Parathyroid adenoma (tissue), 2 donors: Measurements from ENCODE around the gene MAML2.

Experiments used
- H2AFZ ChIP-seq: fragments of 300-600 bp; sonication (generic); one replicate; pipeline ENCODE4 v1.7.0; 2017; ENCODE audit warnings: antibody characterized with exemption, mild to moderate bottlenecking
- H3K27ac ChIP-seq: fragments of 300-600 bp; sonication (generic); one replicate; pipeline ENCODE4 v1.7.0; 2017
- H3K27me3 ChIP-seq: fragments of 300-600 bp; sonication (generic); one replicate; pipeline ENCODE4 v1.7.0; 2017; ENCODE audit warnings: low read length; ENCODE audit not compliant: control insufficient read depth, insufficient read depth
- H3K36me3 ChIP-seq: fragments of 300-600 bp; sonication (generic); one replicate; pipeline ENCODE4 v1.7.0; 2017; ENCODE audit warnings: low read length; ENCODE audit not compliant: control insufficient read depth, insufficient read depth
- H3K4me1 ChIP-seq: fragments of 300-600 bp; sonication (generic); one replicate; pipeline ENCODE4 v1.7.0; 2017; ENCODE audit warnings: control low read depth
- H3K4me2 ChIP-seq: fragments of 300-600 bp; sonication (generic); one replicate; pipeline ENCODE4 v1.7.0; 2017; ENCODE audit warnings: low read length
- H3K4me3 ChIP-seq: fragments of 300-600 bp; sonication (generic); one replicate; pipeline ENCODE4 v1.7.0; 2017; ENCODE audit warnings: low read depth, low read length
- H3K79me2 ChIP-seq: fragments of 300-600 bp; sonication (generic); one replicate; pipeline ENCODE4 v1.7.0; 2017; ENCODE audit warnings: control low read depth
- H3K9ac ChIP-seq: fragments of 300-600 bp; sonication (generic); one replicate; pipeline ENCODE4 v1.7.0; 2017; ENCODE audit warnings: mild to moderate bottlenecking
- H3K9me3 ChIP-seq: fragments of 300-600 bp; sonication (generic); one replicate; pipeline ENCODE4 v1.7.0; 2017; ENCODE audit warnings: low read length; ENCODE audit not compliant: control insufficient read depth
- CTCF ChIP-seq: fragments of 300-600 bp; sonication (generic); IDR thresholded peaks from one replicate; pipeline ENCODE4 v1.7.0; 2017; ENCODE audit warnings: antibody characterized with exemption, mild to moderate bottlenecking
- donor health status: primary hyperparathyroidism.

Gene MAML2

GRCh38 chr11:96267001-96267495, 75.9 kb downstream of the MAML2 start:
- no peak for TF ChIP-seq CTCF
- Histone ChIP-seq H3K27me3 (no peaks in the 10 kb centered on the region), H3K9me3 (no peaks in the 10 kb centered on the region), H3K36me3 (no peaks in the 10 kb centered on the region), H3K4me3 (no peak overlapping the region), H3K4me2 (peak overlapping the region; percentile 38), H3K27ac (peak overlapping the region; percentile 11), H2AFZ (no peak overlapping the region), H3K79me2 (peaks cover 2% of the 10 kb centered on the region), H3K4me1 (peaks cover 1% of the 10 kb centered on the region), H3K9ac (no peak overlapping the region)

GRCh38 chr11:96265972-96266371, 77.0 kb downstream of the MAML2 start:
- no peaks in the 10 kb centered on the region for H3K36me3 ChIP-seq

GRCh38 chr11:96265220-96265737, 77.7 kb downstream of the MAML2 start:
- H3K9ac ChIP-seq: no peak overlapping the region
- H3K27me3 ChIP-seq: no peaks in the 10 kb centered on the region
- H3K27ac ChIP-seq: no peak overlapping the region
- TF ChIP-seq CTCF: no peak
- no peak overlapping the region for H3K4me3 ChIP-seq
- H3K4me1 ChIP-seq: no peaks in the 10 kb centered on the region
- no peak overlapping the region for H3K4me2 ChIP-seq
- H3K36me3 ChIP-seq: no peaks in the 10 kb centered on the region
- H3K79me2 ChIP-seq: peaks cover 2% of the 10 kb centered on the region
- no peaks in the 10 kb centered on the region for H3K9me3 ChIP-seq
- no peak overlapping the region for H2AFZ ChIP-seq

More at GRCh38 chr11:96265972-96266371, 77.0 kb downstream of the MAML2 start:
- H3K27me3 ChIP-seq: no peaks in the 10 kb centered on the region
- no peaks in the 10 kb centered on the region for H3K4me1 ChIP-seq
- no peak for TF ChIP-seq CTCF
- no peak overlapping the region for H3K4me2 ChIP-seq
- H3K9ac ChIP-seq: no peak overlapping the region
- H2AFZ ChIP-seq: no peak overlapping the region
- no peak overlapping the region for H3K27ac ChIP-seq
- H3K9me3 ChIP-seq: no peaks in the 10 kb centered on the region
- peaks cover 2% of the 10 kb centered on the region for H3K79me2 ChIP-seq
- H3K4me3 ChIP-seq: no peak overlapping the region

GRCh38 chr11:96264364-96264763, 78.6 kb downstream of the MAML2 start:
- no peak overlapping the region for H2AFZ ChIP-seq
- H3K79me2 ChIP-seq: peaks cover 2% of the 10 kb centered on the region
- no peak overlapping the region for H3K4me3 ChIP-seq
- H3K4me1 ChIP-seq: no peaks in the 10 kb centered on the region
- H3K36me3 ChIP-seq: no peaks in the 10 kb centered on the region
- H3K27ac ChIP-seq: no peak overlapping the region
- H3K9ac ChIP-seq: no peak overlapping the region
- no peak overlapping the region for H3K4me2 ChIP-seq
- no peaks in the 10 kb centered on the region for H3K27me3 ChIP-seq
- no peaks in the 10 kb centered on the region for H3K9me3 ChIP-seq
- TF ChIP-seq CTCF: no peak

- Histone ChIP-seq H3K9ac (no peak overlapping the region), H3K4me3 (no peak overlapping the region), H3K4me1 (peaks cover 4% of the 10 kb centered on the region), H3K27ac (no peak overlapping the region), H2AFZ (no peak overlapping the region), H3K4me2 (no peak overlapping the region), H3K9me3 (no peaks in the 10 kb centered on the region), H3K79me2 (peaks cover 2% of the 10 kb centered on the region), H3K27me3 (no peaks in the 10 kb centered on the region), H3K36me3 (no peaks in the 10 kb centered on the region)
- no peak for TF ChIP-seq CTCF
These were observed 79.7 kb downstream of the MAML2 start for GRCh38 chr11:96263238-96263763.
